ENCODE results near the gene TRAPPC5. TPM values are rescaled to one million over a fixed set of nuclear protein-coding genes. Genes with fewer than 3 reads are reported as not detected.

The TRAPPC5 gene
- total RNA-seq, 4 donors from 2014 or later, result 15.1 to 63.5 (median 34.4) TPM

DNA sequence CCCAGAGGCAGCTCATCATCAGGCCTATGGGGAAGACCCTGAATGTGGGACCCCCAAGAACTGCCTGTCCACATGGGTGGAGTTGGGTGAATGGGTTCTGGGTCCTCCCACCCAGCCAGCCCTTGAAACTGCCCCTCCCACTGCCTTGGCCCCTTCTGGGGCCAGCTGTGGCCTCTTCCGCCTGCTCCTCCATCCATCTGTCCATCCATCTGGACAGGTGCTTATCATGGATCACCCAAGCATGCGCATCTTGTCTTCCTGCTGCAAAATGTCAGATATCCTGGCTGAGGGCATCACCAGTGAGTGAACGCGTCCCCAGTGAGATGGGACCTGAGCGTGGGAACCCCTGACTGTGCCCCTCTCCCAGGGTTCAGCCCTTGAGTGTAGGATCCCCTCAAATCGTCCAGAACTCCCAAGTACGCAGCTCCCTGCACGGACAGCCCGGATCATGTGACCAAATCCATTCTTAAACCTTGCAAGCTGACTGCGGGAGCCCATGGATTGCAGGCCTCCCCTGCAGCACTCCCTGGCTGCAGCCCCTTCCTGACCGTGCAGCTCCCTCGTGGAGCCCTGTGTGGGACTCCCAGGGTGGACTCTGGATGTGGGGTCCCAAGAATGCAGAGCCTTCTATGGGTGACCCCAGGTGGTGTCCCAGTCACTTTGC lies 41.7 kb upstream of the TRAPPC5 start:
- 81% methylated on average over 12 of the region's 12 CpGs; no CpG with 5 or more reads in 1 of the 2 donors for WGBS, 2 donors (ENCODE audit: low coverage in 1 of 2)
- TF ChIP-seq EP300 (IDR thresholded peaks at IDR 0.05; ENCODE audit: low read depth) (no peak), POLR2A (IDR thresholded peaks at IDR 0.05) (no peak), POLR2AphosphoS5 (IDR thresholded peaks at IDR 0.05) (no peak)
- TF ChIP-seq, protein P1, sequence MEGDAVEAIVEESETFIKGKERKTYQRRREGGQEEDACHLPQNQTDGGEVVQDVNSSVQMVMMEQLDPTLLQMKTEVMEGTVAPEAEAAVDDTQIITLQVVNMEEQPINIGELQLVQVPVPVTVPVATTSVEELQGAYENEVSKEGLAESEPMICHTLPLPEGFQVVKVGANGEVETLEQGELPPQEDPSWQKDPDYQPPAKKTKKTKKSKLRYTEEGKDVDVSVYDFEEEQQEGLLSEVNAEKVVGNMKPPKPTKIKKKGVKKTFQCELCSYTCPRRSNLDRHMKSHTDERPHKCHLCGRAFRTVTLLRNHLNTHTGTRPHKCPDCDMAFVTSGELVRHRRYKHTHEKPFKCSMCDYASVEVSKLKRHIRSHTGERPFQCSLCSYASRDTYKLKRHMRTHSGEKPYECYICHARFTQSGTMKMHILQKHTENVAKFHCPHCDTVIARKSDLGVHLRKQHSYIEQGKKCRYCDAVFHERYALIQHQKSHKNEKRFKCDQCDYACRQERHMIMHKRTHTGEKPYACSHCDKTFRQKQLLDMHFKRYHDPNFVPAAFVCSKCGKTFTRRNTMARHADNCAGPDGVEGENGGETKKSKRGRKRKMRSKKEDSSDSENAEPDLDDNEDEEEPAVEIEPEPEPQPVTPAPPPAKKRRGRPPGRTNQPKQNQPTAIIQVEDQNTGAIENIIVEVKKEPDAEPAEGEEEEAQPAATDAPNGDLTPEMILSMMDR (IDR thresholded peaks at IDR 0.05), result no peak
- Histone ChIP-seq H3K27me3 (peaks cover 11% of the 10 kb centered on the region), H3K9me3 (no peaks in the 10 kb centered on the region), H3K36me3 (no peaks in the 10 kb centered on the region), H3K4me1 (peaks cover 0 to 8% (median 5%) of the 10 kb centered on the region in 4 donors), H3K4me3 (no peak overlapping the region), H3K27ac (no peak overlapping the region)
- in situ Hi-C loops (cut with MboI; ENCODE audit: low pct_ligation_motif_present in 1 of 4, low pct_unique_long_range_greater_than_20kb in 1 of 4, low sequenced_read_pairs in 3 of 4), result no loop called here
- intact Hi-C loops (cut with DNase I; ENCODE audit: low total_unique reads), result no loop called here
- no peak for DNase-seq

DNA sequence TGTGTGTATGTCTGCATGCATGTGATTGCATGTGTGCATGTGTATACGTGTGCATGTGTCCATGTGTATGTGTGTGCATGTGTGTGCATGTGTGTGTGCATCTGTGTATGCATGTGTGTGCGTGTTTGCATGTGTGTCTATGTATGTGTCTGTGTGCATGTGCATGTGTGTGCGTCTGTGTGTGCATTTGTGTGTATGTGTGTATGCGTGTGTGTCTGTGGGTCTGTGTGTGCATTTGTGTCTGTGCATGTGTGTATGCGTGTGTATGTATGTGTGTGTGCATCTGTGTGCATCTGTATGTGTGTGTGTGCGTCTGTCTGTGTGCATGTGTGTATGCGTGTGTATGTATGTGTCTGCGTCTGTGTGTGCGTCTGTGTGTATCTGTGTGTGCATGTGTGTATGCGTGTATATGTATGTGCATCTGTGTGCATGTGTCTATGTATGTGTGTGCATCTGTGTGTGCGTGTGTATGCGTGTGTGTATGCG lies 40.7 kb upstream of the TRAPPC5 start:
- no peak for DNase-seq
- H3K4me3 ChIP-seq, result no peak overlapping the region
- TF ChIP-seq EP300 (IDR thresholded peaks at IDR 0.05; ENCODE audit: low read depth), result no peak
- TF ChIP-seq POLR2A (IDR thresholded peaks at IDR 0.05), result no peak
- TF ChIP-seq, protein P1 (IDR thresholded peaks at IDR 0.05), result no peak
- TF ChIP-seq POLR2AphosphoS5 (IDR thresholded peaks at IDR 0.05), result no peak
- no peak overlapping the region for H3K27ac ChIP-seq
- intact Hi-C loops (cut with DNase I; ENCODE audit: low total_unique reads), result no loop called here
- peaks cover 11% of the 10 kb centered on the region for H3K27me3 ChIP-seq
- no peaks in the 10 kb centered on the region for H3K9me3 ChIP-seq
- no peaks in the 10 kb centered on the region for H3K36me3 ChIP-seq
- in situ Hi-C loops (cut with MboI; ENCODE audit: low pct_ligation_motif_present in 1 of 4, low pct_unique_long_range_greater_than_20kb in 1 of 4, low sequenced_read_pairs in 3 of 4), result no loop called here
- WGBS, 2 donors (ENCODE audit: low coverage in 1 of 2), result 98 to 100% methylated on average over 8 to 13 of the region's 13 CpGs
- H3K4me1 ChIP-seq, result peaks cover 0 to 8% (median 5%) of the 10 kb centered on the region in 4 donors

DNA sequence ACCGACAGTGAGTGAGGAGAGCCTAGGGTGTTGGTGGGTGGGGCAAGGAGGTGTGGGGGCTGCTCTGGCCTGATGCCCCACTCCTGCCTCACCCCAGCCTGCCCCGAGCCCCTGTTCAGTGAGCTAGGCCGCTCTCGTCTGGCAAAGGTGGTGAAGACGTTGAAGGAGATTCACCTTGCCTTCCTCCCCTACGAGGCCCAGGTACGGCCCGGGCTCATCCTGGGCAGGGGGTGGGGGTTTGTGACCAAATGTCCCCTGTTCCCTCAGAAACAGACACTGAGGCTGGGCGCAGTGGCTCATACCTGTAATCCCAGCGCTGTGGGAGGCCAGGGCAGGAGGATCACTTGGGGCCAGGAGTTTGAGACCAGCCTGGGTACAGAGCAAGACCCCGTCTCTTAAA lies 39.8 kb upstream of the TRAPPC5 start:
- no peak for DNase-seq
- H3K4me3 ChIP-seq, result no peak overlapping the region
- H3K4me1 ChIP-seq, result peaks cover 0 to 8% (median 5%) of the 10 kb centered on the region in 4 donors
- H3K9me3 ChIP-seq, result no peaks in the 10 kb centered on the region
- intact Hi-C loops (cut with DNase I; ENCODE audit: low total_unique reads), result no loop called here
- TF ChIP-seq POLR2AphosphoS5 (IDR thresholded peaks at IDR 0.05) (no peak), EP300 (IDR thresholded peaks at IDR 0.05; ENCODE audit: low read depth) (no peak)
- TF ChIP-seq, protein P1 (IDR thresholded peaks at IDR 0.05), result no peak
- H3K27ac ChIP-seq, result no peak overlapping the region
- no peaks in the 10 kb centered on the region for H3K36me3 ChIP-seq
- in situ Hi-C loops (cut with MboI; ENCODE audit: low pct_ligation_motif_present in 1 of 4, low pct_unique_long_range_greater_than_20kb in 1 of 4, low sequenced_read_pairs in 3 of 4), result no loop called here
- WGBS, 2 donors (ENCODE audit: low coverage in 1 of 2), result 97 to 100% methylated on average over 1 to 11 of the region's 11 CpGs
- peaks cover 10% of the 10 kb centered on the region for H3K27me3 ChIP-seq

DNA sequence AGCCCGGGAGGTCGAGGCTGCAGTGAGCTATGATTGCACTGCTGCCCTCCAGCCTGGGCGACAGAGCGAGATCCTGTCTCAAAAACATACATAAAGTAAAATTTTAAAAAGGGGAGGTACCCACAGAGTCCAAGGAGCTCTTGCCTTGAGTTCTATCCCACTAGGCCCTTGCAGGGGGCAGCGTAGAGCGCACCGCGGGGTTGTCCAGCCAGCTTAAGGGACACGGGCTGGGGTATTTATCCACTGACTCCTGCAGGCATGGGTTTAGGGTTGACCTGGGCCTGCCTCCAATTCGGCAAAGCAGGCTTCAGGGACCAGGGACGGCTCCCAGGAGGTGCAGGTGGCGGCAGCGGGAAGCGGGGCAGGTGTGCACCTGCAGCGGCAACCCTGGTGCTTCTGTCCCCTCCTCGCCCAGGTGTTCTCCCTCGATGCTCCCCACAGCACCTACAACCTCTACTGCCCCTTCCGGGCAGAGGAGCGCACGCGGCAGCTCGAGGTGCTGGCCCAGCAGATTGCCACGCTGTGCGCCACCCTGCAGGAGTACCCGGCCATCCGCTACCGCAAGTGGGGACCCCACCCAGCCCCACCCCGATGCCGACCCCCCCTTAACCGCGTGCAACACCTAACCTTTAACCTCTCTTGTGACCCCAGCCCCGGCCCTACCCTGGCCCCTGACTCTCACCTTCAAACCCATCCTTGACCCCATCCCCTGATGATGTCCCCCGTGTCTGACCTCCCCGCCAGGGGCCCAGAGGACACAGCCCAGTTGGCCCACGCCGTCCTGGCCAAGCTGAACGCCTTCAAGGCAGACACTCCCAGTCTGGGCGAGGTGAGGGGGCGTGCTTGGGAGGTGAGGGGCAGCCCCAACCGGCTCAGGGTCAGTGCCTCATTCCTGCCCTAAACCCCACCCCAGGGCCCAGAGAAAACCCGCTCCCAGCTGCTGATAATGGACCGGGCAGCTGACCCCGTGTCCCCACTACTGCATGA lies 39.0 kb upstream of the TRAPPC5 start:
- Histone ChIP-seq H3K4me1 (peaks cover 0 to 7% (median 4%) of the 10 kb centered on the region in 4 donors), H3K4me3 (no peak overlapping the region), H3K36me3 (no peaks in the 10 kb centered on the region), H3K9me3 (no peaks in the 10 kb centered on the region), H3K27ac (no peak overlapping the region), H3K27me3 (peaks cover 8% of the 10 kb centered on the region)
- intact Hi-C loops (cut with DNase I; ENCODE audit: low total_unique reads), result no loop called here
- TF ChIP-seq EP300 (IDR thresholded peaks at IDR 0.05; ENCODE audit: low read depth), result no peak
- TF ChIP-seq POLR2A (IDR thresholded peaks at IDR 0.05), result no peak
- DNase-seq, result no peak
- in situ Hi-C loops (cut with MboI; ENCODE audit: low pct_ligation_motif_present in 1 of 4, low pct_unique_long_range_greater_than_20kb in 1 of 4, low sequenced_read_pairs in 3 of 4), result no loop called here
- 89% methylated on average over 42 of the region's 43 CpGs; no CpG with 5 or more reads in 1 of the 2 donors for WGBS, 2 donors (ENCODE audit: low coverage in 1 of 2)

All from transverse colon (tissue), 4 donors.